ENCODE measurements around the gene SEC24B. TPM values are rescaled to one million over a fixed set of nuclear protein-coding genes. Genes with fewer than 3 reads are reported as not detected.
A peak's percentile ranks its signal among the peaks of the same experiment; 100 is the strongest.
"Not testable (repeated sequence)": the region's sequence is repeated elsewhere in the genome, so short reads cannot be mapped to it uniquely, and the experiment has no call there.

SEC24B gene
- total RNA-seq, 1 donor from 2014 or later, result 34.6 TPM

GRCh38 chr4:109451544-109452273, 18.1 kb downstream of the SEC24B start:
- peaks cover 18% of the 10 kb centered on the region for H3K4me1 Mint-ChIP-seq (ENCODE audit: unreplicated experiment)

GRCh38 chr4:109453110-109453509, 19.5 kb downstream of the SEC24B start:
- H3K4me3 Mint-ChIP-seq (ENCODE audit: unreplicated experiment); DNase-seq (ENCODE audit: extremely low spot score, unreplicated experiment); H3K9me3 Mint-ChIP-seq (ENCODE audit: unreplicated experiment); H3K27me3 Mint-ChIP-seq (ENCODE audit: unreplicated experiment): not testable (repeated sequence)
- Mint-ChIP-seq H3K27ac (ENCODE audit: unreplicated experiment) (peak overlapping the region; percentile 27), H3K4me1 (ENCODE audit: unreplicated experiment) (peaks cover 18% of the 10 kb centered on the region), H3K36me3 (ENCODE audit: unreplicated experiment) (peaks cover 23% of the 10 kb centered on the region)

More at GRCh38 chr4:109451544-109452273, 18.1 kb downstream of the SEC24B start:
- Mint-ChIP-seq H3K36me3 (ENCODE audit: unreplicated experiment) (peaks cover 26% of the 10 kb centered on the region), H3K9me3 (ENCODE audit: unreplicated experiment) (no peaks in the 10 kb centered on the region), H3K4me3 (ENCODE audit: unreplicated experiment) (no peak overlapping the region), H3K27ac (ENCODE audit: unreplicated experiment) (no peak overlapping the region), H3K27me3 (ENCODE audit: unreplicated experiment) (no peaks in the 10 kb centered on the region)
- no peak for DNase-seq (ENCODE audit: extremely low spot score, unreplicated experiment)
- TF ChIP-seq CTCF (IDR thresholded peaks at IDR 0.05), result no peak

- H3K4me1 Mint-ChIP-seq (ENCODE audit: unreplicated experiment), result peaks cover 2% of the 10 kb centered on the region
- no peak for TF ChIP-seq CTCF (IDR thresholded peaks at IDR 0.05)
These were observed 28.7 kb downstream of the SEC24B start for GRCh38 chr4:109462297-109462696.

GRCh38 chr4:109462802-109463201, 29.2 kb downstream of the SEC24B start:
- no peak for DNase-seq (ENCODE audit: extremely low spot score, unreplicated experiment)
- Mint-ChIP-seq H3K36me3 (ENCODE audit: unreplicated experiment) (peaks cover 25% of the 10 kb centered on the region), H3K4me3 (ENCODE audit: unreplicated experiment) (no peak overlapping the region), H3K27me3 (ENCODE audit: unreplicated experiment) (no peaks in the 10 kb centered on the region), H3K9me3 (ENCODE audit: unreplicated experiment) (no peaks in the 10 kb centered on the region), H3K4me1 (ENCODE audit: unreplicated experiment) (peaks cover 2% of the 10 kb centered on the region), H3K27ac (ENCODE audit: unreplicated experiment) (no peak overlapping the region)
- no peak for TF ChIP-seq CTCF (IDR thresholded peaks at IDR 0.05)

More at GRCh38 chr4:109462297-109462696, 28.7 kb downstream of the SEC24B start:
- Mint-ChIP-seq H3K9me3 (ENCODE audit: unreplicated experiment) (no peaks in the 10 kb centered on the region), H3K4me3 (ENCODE audit: unreplicated experiment) (no peak overlapping the region), H3K36me3 (ENCODE audit: unreplicated experiment) (peaks cover 23% of the 10 kb centered on the region), H3K27ac (ENCODE audit: unreplicated experiment) (no peak overlapping the region), H3K27me3 (ENCODE audit: unreplicated experiment) (no peaks in the 10 kb centered on the region)
- no peak for DNase-seq (ENCODE audit: extremely low spot score, unreplicated experiment)

GRCh38 chr4:109465069-109465468, 31.5 kb downstream of the SEC24B start:
- TF ChIP-seq CTCF (IDR thresholded peaks at IDR 0.05), result no peak
- Mint-ChIP-seq H3K4me1 (ENCODE audit: unreplicated experiment) (peaks cover 2% of the 10 kb centered on the region), H3K9me3 (ENCODE audit: unreplicated experiment) (no peaks in the 10 kb centered on the region), H3K27ac (ENCODE audit: unreplicated experiment) (no peak overlapping the region), H3K36me3 (ENCODE audit: unreplicated experiment) (peaks cover 28% of the 10 kb centered on the region), H3K27me3 (ENCODE audit: unreplicated experiment) (no peaks in the 10 kb centered on the region), H3K4me3 (ENCODE audit: unreplicated experiment) (no peak overlapping the region)
- DNase-seq (ENCODE audit: extremely low spot score, unreplicated experiment), result no peak

Data from osteocyte (in vitro differentiated cells).